Neural cell (in vitro differentiated cells): ENCODE data around the gene BCAR3.

Experiments
- CTCF ChIP-seq: fragments of 450-650 bp; IDR thresholded peaks from 2 replicates; pipeline ENCODE4 v1.5.1; 2014; ENCODE audit warnings: antibody characterized with exemption, mild to moderate bottlenecking, moderate library complexity; ENCODE audit not compliant: poor library complexity, severe bottlenecking
- EP300 ChIP-seq: fragments of 450-650 bp; conservative IDR thresholded peaks from 2 replicates; pipeline ENCODE4 v1.6.1; 2014; ENCODE audit warnings: antibody characterized with exemption, mild to moderate bottlenecking, moderate library complexity; ENCODE audit not compliant: poor library complexity, severe bottlenecking
- EZH2 ChIP-seq: fragments of 200-600, 300-800 bp; shearing (Covaris generic), sonication (generic); IDR thresholded peaks from 2 replicates; pipeline ENCODE4 v1.6.1; 2014; ENCODE audit warnings: antibody characterized with exemption, low read length, borderline replicate concordance, mild to moderate bottlenecking; ENCODE audit not compliant: insufficient read depth, poor library complexity, severe bottlenecking
- MXI1 ChIP-seq: fragments of 450-650 bp; conservative IDR thresholded peaks from 2 replicates; pipeline ENCODE4 v1.6.1; 2014; ENCODE audit warnings: antibody characterized with exemption, mild to moderate bottlenecking; ENCODE audit not compliant: poor library complexity, severe bottlenecking
- POLR2AphosphoS5 ChIP-seq: IDR thresholded peaks from 2 replicates; pipeline ENCODE4 v1.6.1; 2012
- RAD21 ChIP-seq: fragments of 450-650 bp; conservative IDR thresholded peaks from 2 replicates; pipeline ENCODE4 v1.6.1; 2014; ENCODE audit warnings: antibody characterized with exemption, mild to moderate bottlenecking, moderate library complexity
- REST ChIP-seq: IDR thresholded peaks from 2 replicates; pipeline ENCODE4 v1.6.1; 2012; ENCODE audit warnings: borderline replicate concordance
- TAF1 ChIP-seq: IDR thresholded peaks from 2 replicates; pipeline ENCODE4 v1.6.1; 2012; ENCODE audit warnings: low read depth

GRCh38 chr1:93599479-93599878 is 82.2 kb downstream of the BCAR3 start:
- TF ChIP-seq CTCF, result no peak
- TF ChIP-seq REST, result no peak
- no peak for TF ChIP-seq RAD21
- no peak for TF ChIP-seq EP300
- TF ChIP-seq POLR2AphosphoS5, result no peak
- no peak for TF ChIP-seq MXI1
- TF ChIP-seq TAF1, result no peak
- no peak for TF ChIP-seq EZH2
